ENCODE data around the gene PAQR5.
A peak's percentile ranks its signal among the peaks of the same experiment; 100 is the strongest.
"Not testable (repeated sequence)": the region's sequence is repeated elsewhere in the genome, so short reads cannot be mapped to it uniquely, and the experiment has no call there.

The PAQR5 gene

GRCh38 chr15:69293741-69294615 lies 4.7 kb upstream of the PAQR5 start:
- no peak for DNase-seq

GRCh38 chr15:69296606-69297005 lies 2.1 kb upstream of the PAQR5 start:
- no peak for DNase-seq

GRCh38 chr15:69297642-69298353 lies 914 bp upstream of the PAQR5 start:
- no peak for DNase-seq

- DNase-seq, result no peak
These were observed 387 bp upstream of the PAQR5 start for GRCh38 chr15:69298354-69298696.

GRCh38 chr15:69299451-69299886 lies 757 bp downstream of the PAQR5 start:
- DNase-seq, result no peak

GRCh38 chr15:69299943-69300588 lies 1.4 kb downstream of the PAQR5 start:
- no peak for DNase-seq

GRCh38 chr15:69301101-69301500 lies 2.4 kb downstream of the PAQR5 start:
- DNase-seq, result not testable (repeated sequence)

- not testable (repeated sequence) for DNase-seq
These were observed 3.4 kb downstream of the PAQR5 start for GRCh38 chr15:69302087-69302486.

GRCh38 chr15:69302929-69303328 lies 4.2 kb downstream of the PAQR5 start:
- DNase-seq, result no peak

- DNase-seq, result no peak
These were observed 4.8 kb downstream of the PAQR5 start for GRCh38 chr15:69303337-69304181.

- peak; percentile 82 for DNase-seq
These were observed 5.5 kb downstream of the PAQR5 start for GRCh38 chr15:69304182-69304545.

- peak; percentile 90 for DNase-seq
These were observed 6.7 kb downstream of the PAQR5 start for GRCh38 chr15:69305204-69305931.

GRCh38 chr15:69305933-69306568 lies 7.3 kb downstream of the PAQR5 start:
- no peak for DNase-seq

GRCh38 chr15:69307939-69308338 lies 9.2 kb downstream of the PAQR5 start:
- no peak for DNase-seq

- no peak for DNase-seq
These were observed 10.2 kb downstream of the PAQR5 start for GRCh38 chr15:69308949-69309348.

- DNase-seq, result peak; percentile 35
These were observed 12.6 kb downstream of the PAQR5 start for GRCh38 chr15:69311319-69311721.

GRCh38 chr15:69313432-69314000 lies 14.8 kb downstream of the PAQR5 start:
- DNase-seq, result no peak

GRCh38 chr15:69314131-69314530 lies 15.4 kb downstream of the PAQR5 start:
- peak; percentile 51 for DNase-seq

- no peak for DNase-seq
These were observed 16.0 kb downstream of the PAQR5 start for GRCh38 chr15:69314736-69315135.

- no peak for DNase-seq
These were observed 16.8 kb downstream of the PAQR5 start for GRCh38 chr15:69315402-69316110.

- peak; percentile 55 for DNase-seq
These were observed 17.6 kb downstream of the PAQR5 start for GRCh38 chr15:69316291-69316690.
